Activated naive CD4-positive, alpha-beta T cell treated with anti-CD3 and anti-CD28 coated beads, Interleukin-2, amount 50 U/mL, for 24 hours (primary cell): Measurements from ENCODE around the gene CHMP6.

Experiments used
- H3K27ac Mint-ChIP-seq: one replicate; pipeline ENCODE4 v1.8.0; 2021; ENCODE audit warnings: mild to moderate bottlenecking, mixed read lengths
- H3K27me3 Mint-ChIP-seq: one replicate; pipeline ENCODE4 v1.8.0; 2021; ENCODE audit warnings: mixed read lengths
- H3K36me3 Mint-ChIP-seq: one replicate; pipeline ENCODE4 v1.8.0; 2021; ENCODE audit warnings: mixed read lengths
- H3K4me1 Mint-ChIP-seq: one replicate; pipeline ENCODE4 v1.8.0; 2021; ENCODE audit warnings: mixed read lengths
- H3K4me3 Mint-ChIP-seq: one replicate; pipeline ENCODE4 v1.8.0; 2021; ENCODE audit warnings: mild to moderate bottlenecking, mixed read lengths
- H3K9me3 Mint-ChIP-seq: one replicate; pipeline ENCODE4 v1.8.0; 2021; ENCODE audit warnings: mixed read lengths

Gene CHMP6

DNA sequence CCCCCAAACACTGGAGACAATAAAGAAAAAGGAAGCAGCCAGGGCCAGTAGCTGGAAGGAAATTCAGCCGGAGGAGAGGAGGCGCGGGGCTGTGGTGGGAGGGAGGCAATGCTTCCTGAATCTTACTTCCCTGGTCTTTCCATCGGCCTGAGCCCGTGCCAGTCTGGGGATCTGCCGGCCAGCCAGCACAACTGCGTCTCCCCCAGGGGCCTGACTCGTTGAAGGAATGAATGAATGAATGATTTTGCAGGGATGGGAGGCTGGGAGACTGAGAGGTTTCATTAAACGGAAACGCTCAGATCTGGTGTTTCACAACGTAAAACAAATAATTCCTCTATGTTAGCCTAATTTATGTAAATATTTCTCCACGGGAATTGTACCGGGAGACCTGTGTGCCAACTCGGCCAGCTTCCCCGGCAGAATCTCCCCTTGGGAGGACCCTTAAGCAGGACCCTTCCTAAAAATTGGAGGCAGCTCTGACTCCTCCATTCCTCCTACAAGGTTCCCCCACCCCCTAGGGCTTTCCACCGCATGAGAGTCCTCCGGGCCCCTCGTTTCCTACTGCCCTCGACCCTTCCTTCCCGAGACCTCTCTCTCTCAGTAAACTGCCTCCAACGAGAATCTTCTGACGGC, 42.0 kb downstream of the CHMP6 start:
- H3K27me3 Mint-ChIP-seq, result no peaks in the 10 kb centered on the region
- peak overlapping the region; percentile 17 for H3K27ac Mint-ChIP-seq
- peaks cover 21% of the 10 kb centered on the region for H3K4me1 Mint-ChIP-seq
- H3K9me3 Mint-ChIP-seq, result no peaks in the 10 kb centered on the region
- H3K36me3 Mint-ChIP-seq, result peaks cover 2% of the 10 kb centered on the region
- H3K4me3 Mint-ChIP-seq, result peak overlapping the region; percentile 83

DNA sequence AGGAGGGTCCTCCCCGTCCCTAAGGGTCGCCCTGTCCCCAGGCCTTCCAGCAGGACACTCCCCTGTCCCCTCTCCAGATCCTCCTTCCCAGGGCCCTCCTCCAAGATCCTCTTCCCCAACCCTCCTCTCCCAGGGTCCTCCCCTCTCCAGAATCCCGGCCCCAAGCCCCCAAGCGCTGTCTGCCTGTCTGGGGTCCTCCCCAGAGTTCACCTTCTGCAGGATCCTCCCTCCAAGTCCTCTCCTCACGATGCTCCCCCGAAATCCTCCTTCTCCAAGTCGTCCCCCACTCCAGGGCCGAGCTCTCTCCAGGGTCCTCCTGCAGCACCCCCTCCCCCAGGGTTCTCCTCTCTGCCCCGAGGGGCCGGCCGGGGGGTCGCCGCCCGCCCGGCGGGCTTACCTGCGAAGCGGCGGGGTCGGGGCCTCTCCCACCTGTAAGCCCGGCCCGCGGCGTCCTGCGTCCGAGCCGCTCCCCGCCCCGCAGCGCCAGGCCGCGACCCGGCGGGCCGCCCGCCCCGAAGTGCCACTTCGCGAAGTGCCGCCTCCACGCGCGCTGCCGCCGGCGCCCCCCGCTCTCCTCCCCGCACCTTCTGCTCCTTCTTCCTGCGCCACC, 42.6 kb downstream of the CHMP6 start:
- Mint-ChIP-seq H3K4me1 (peaks cover 21% of the 10 kb centered on the region), H3K27ac (peak overlapping the region; percentile 17), H3K27me3 (no peaks in the 10 kb centered on the region), H3K4me3 (peak overlapping the region; percentile 83), H3K9me3 (no peaks in the 10 kb centered on the region), H3K36me3 (peaks cover 2% of the 10 kb centered on the region)

DNA sequence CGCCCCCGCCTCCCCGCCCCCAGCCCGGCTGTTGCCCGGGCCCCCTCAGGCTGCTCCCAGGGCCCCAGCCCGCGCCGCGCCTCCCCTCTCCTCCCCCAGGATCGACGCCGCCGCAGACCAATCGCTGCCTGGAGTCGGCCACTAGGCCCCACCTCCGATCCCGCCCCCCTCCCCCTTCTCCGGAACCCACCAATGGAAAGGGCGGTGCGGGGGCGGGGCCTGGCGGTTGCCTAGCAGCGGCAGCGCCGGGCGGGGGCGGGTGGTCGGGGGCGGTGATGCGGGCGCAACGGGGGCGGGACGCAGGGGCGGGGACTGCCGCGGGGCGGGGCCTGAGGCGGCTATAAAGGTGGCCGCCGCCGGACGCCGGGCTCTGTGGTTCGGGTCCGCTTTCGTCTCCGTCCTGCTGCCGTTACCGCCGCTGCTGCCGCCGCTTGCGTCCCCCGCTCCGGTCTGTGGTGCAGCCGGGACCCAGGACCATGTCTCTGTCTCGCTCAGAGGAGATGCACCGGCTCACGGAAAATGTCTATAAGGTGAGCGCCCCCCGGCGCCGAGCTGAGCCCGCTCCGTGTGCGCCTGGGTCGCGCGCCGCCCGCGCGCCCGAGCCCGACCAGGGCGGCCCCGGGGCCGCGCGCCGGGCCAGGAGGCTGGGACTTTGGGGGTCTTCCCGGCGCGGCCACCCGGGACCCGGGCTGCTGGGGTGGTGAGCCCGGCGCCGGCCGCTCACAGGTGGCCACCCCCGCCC, 43.3 kb downstream of the CHMP6 start, which contains the start of gene BAIAP2:
Gene BAIAP2 (plus strand): TSS at position 373 of the 742 bp plus-strand sequence. CDS start 104 bp downstream, at position 477.
- peak within 1 kb of the TSS; percentile 88 for H3K27ac Mint-ChIP-seq
- H3K4me1 Mint-ChIP-seq, result peaks cover 21% of the 10 kb centered on the region
- no peaks in the 10 kb centered on the region for H3K27me3 Mint-ChIP-seq
- H3K9me3 Mint-ChIP-seq, result no peaks in the 10 kb centered on the region
- peaks cover 2% of the 10 kb centered on the region for H3K36me3 Mint-ChIP-seq
- H3K4me3 Mint-ChIP-seq, result peak within 1 kb of the TSS; percentile 90

DNA sequence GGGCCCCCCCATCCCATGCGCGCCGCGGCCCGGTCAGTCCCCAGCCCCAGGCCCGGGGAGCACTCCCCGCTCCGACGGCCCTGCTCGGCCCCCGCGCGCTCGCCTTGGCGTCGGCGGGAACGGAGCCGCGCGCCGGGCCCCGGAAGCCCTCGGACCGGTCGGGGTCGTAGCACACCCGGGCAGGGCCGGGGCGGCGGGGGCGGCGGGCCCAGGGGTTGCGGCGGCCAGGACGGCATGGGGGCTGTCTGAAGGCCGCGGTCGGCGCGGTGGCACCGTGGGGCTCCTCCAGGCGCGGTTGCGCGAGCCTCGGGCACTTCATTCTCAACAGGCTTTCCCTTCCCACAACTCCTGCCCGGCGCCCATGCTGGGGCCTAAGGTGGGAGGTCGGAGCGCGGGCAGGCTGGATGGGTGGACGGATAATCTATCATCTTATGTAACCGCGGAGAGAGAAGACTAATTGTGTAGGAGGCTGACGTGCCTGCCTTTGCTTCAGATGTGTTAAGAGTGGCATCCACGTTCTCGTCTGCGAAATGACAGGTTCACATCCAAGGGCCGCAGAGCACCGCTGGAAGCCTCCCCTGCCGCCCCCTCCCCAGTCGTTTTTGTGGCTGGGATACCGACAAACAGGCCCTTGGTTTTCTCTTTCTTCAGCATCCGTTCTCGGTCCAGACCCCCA, 44.0 kb downstream of the CHMP6 start:
- H3K36me3 Mint-ChIP-seq, result peaks cover 2% of the 10 kb centered on the region
- peak overlapping the region; percentile 87 for H3K4me3 Mint-ChIP-seq
- H3K9me3 Mint-ChIP-seq, result no peaks in the 10 kb centered on the region
- no peak overlapping the region for H3K27ac Mint-ChIP-seq
- peaks cover 21% of the 10 kb centered on the region for H3K4me1 Mint-ChIP-seq
- no peaks in the 10 kb centered on the region for H3K27me3 Mint-ChIP-seq

DNA sequence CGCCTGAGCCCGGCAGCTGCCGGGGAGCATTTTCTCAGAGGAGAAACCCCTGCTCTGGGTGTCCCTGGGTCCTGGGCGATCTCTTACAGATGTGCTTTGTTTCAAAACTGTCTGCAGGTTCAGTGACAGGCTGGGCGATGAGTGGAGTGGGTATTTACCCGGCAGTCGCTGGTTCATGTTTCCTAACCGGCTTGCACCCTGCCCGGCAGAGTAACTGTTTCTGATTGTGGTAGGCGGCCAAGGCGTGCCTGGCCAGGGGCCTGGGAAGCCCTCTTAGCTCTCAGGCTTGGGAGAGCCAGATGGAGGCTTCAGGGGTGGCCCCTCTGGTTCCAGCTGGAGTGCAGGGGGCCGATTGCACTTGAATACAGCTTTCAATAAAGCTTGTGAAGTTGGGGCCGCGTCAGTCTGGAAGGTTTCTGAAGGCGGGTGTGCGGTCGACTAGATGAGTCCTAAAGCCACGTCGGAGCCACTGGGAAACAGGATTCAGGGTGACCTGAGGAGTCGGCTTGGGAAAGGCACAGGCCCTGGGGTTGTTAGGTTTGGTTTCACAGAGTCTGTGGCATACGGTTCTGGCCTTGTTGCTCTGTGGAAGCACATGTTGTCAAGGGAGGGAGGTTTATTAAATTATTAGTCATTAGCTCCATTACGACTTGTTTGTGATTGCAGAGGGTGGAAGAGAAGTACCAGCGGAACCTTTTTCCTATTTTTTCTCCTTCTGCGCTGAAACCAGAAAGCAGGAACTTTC, 44.7 kb downstream of the CHMP6 start:
- Mint-ChIP-seq H3K4me1 (peaks cover 21% of the 10 kb centered on the region), H3K36me3 (peaks cover 2% of the 10 kb centered on the region), H3K27ac (peak overlapping the region; percentile 51), H3K27me3 (no peaks in the 10 kb centered on the region), H3K9me3 (no peaks in the 10 kb centered on the region), H3K4me3 (peak overlapping the region; percentile 87)

GRCh38 chr17:81037026-81037797, 45.6 kb downstream of the CHMP6 start:
- Mint-ChIP-seq H3K4me1 (peaks cover 21% of the 10 kb centered on the region), H3K27me3 (no peaks in the 10 kb centered on the region), H3K4me3 (no peak overlapping the region), H3K36me3 (peaks cover 2% of the 10 kb centered on the region), H3K27ac (no peak overlapping the region), H3K9me3 (no peaks in the 10 kb centered on the region)

DNA sequence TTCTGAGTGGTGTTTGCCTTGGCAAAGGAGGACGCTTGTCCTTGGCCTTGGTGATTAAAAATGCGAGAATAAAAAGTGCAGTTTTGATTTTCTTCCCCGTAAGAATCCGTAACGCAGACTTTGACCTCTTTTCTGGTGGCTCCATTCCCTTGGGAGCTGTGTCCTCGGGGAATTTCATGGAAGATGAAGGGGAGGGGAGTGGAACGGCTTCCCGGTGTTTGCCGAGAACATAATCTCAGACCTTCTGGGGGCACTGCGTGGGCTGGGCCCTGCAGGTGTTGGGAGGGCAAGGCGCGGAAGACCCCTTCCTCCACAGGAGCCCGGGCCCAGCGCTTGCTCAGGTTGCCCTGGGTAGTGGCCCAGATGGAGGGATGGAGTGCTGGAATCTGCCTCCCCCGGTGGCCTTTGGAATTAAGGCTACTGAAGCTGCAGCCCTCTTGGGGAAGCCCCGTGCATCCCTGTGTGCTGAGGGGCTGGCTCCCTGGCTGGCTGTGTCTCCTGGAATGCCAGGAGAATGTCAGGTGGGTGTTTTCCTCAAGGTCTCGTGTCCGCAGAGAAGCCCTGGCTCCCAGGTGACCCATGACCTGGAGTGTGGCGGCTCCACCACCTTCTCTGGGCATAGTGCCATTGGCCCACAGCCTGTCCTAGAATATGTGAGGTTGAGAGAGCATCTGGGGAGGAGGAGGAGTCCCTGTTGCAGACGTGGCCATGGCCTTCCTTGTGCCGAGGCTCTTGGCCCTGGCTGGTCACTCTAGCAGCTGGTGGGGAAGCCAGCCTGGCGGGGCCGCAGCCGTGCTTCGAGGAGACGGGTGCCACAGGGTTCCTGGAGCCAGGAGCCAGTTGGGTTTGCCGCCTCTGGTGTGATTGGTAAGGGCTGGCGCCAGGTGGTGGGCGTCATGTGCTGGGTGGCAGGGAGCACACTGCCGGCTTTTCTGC, 46.4 kb downstream of the CHMP6 start:
- Mint-ChIP-seq H3K9me3 (no peaks in the 10 kb centered on the region), H3K27me3 (no peaks in the 10 kb centered on the region), H3K4me1 (peaks cover 20% of the 10 kb centered on the region), H3K4me3 (no peak overlapping the region), H3K27ac (no peak overlapping the region), H3K36me3 (peaks cover 2% of the 10 kb centered on the region)

- Mint-ChIP-seq H3K27me3 (no peaks in the 10 kb centered on the region), H3K4me1 (peaks cover 12% of the 10 kb centered on the region), H3K36me3 (peaks cover 2% of the 10 kb centered on the region), H3K4me3 (no peak overlapping the region), H3K9me3 (no peaks in the 10 kb centered on the region), H3K27ac (no peak overlapping the region)
Measured at GRCh38 chr17:81039096-81039495, 47.5 kb downstream of the CHMP6 start.

DNA sequence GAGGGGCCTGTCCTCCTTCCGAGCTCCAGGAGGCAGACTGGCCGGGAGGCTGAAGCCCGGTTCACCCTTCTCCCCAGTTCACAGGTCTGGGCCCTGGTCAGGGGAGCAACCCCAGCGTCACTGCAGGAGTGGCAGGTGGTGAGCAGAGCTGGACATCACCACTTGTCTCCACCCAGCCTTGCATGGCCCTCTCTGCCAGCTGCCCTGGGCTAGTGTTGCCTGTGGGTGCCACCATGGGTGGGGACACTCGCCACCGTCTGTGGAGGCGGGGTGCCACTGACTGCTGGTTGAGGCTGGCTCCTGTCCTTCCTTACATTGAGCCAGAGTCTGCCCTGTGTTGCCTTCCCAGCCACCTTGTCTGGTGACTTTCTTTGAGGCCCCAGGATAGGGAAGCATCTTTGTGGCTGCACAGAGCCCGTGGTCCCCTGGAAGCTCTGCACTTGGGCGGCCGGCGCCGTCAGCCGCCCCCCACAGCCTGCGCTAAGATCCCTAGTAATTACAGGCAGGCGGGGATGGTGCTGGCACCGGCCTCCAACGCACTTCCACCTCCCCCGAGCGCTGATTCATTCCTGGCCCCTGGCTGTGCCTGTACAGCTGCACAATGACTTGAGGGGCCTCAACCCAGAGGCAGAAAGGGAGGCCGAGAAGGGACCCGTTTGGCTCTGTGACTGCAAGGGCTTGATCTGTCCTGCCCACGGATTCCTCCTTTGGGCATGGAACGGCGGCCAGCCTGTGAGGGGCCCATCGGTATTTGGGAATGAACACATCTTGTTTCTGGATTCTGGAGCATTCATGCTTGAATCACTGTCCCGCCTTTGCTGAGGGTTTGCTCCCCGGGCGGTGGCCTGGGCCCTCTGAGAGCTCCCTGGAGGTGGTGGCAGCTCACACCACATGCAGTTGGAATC, 48.5 kb downstream of the CHMP6 start:
- H3K4me1 Mint-ChIP-seq, result peaks cover 11% of the 10 kb centered on the region
- peaks cover 2% of the 10 kb centered on the region for H3K36me3 Mint-ChIP-seq
- no peaks in the 10 kb centered on the region for H3K9me3 Mint-ChIP-seq
- no peak overlapping the region for H3K4me3 Mint-ChIP-seq
- H3K27ac Mint-ChIP-seq, result no peak overlapping the region
- H3K27me3 Mint-ChIP-seq, result no peaks in the 10 kb centered on the region

DNA sequence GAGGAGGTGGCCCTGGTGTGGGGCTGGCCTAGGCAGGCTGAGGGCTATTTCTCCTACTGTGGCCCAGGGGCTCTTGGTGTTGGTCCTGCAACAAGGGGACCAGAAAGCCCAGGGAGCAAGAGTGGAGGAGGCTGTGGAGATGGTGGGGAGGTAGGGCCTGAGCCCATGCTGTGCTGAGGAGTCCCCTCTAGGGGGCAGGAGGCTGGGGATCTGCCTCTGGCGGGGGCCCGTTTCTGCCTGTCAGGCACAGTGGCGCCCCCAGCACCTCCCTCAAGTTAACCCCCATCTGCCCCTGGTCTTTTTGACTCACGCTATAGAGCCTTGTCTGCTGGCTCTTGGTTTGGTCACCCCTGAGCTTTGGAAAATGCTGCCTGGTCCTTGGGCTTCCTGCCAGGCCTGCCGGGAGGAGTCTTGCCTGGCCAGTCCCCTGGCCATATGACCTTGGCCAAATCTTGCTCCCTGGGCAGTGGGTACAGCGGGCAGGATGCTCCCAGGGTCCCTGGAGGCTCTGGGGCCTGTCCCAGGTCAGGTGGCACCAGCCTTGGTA, 49.2 kb downstream of the CHMP6 start:
- Mint-ChIP-seq H3K9me3 (no peaks in the 10 kb centered on the region), H3K4me1 (peaks cover 8% of the 10 kb centered on the region), H3K36me3 (peaks cover 2% of the 10 kb centered on the region), H3K27me3 (no peaks in the 10 kb centered on the region), H3K27ac (no peak overlapping the region), H3K4me3 (no peak overlapping the region)

GRCh38 chr17:81042606-81043005, 51.0 kb downstream of the CHMP6 start:
- Mint-ChIP-seq H3K27ac (no peak overlapping the region), H3K27me3 (no peaks in the 10 kb centered on the region), H3K4me3 (no peak overlapping the region), H3K4me1 (no peaks in the 10 kb centered on the region), H3K36me3 (no peaks in the 10 kb centered on the region), H3K9me3 (no peaks in the 10 kb centered on the region)

DNA sequence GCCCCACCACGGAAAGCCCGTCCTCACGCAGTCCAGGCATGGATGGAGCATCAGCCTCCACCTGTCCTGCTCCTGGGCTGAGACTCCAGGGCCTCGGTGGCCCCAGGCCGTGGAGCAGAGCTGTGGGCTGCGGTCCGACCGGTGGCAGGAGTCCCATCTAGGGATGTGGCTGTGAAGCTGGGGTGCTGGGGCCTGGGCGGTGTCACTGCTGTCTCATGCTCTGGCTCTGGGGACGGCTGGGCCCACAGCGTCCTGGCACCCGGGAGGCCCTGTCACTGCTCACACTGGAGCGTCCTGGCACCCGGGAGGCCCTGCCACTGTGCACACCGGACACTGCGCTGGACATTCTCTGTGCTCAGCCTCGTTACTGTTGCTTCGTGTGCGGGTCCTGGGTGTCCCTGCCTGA, 51.7 kb downstream of the CHMP6 start:
- no peaks in the 10 kb centered on the region for H3K4me1 Mint-ChIP-seq
- H3K36me3 Mint-ChIP-seq, result no peaks in the 10 kb centered on the region
- no peak overlapping the region for H3K27ac Mint-ChIP-seq
- no peak overlapping the region for H3K4me3 Mint-ChIP-seq
- no peaks in the 10 kb centered on the region for H3K9me3 Mint-ChIP-seq
- H3K27me3 Mint-ChIP-seq, result no peaks in the 10 kb centered on the region
